Stimulated activated CD4-positive, alpha-beta T cell treated with anti-CD3 and anti-CD28 coated beads, Interleukin-2, amount 100 ng/mL, for 48 hours (primary cell): ENCODE data around the gene FEZF2.

Source experiments
- DNase-seq, 2 donors: peaks; one replicate each; pipeline ENCODE4 v3.0.0-alpha.2; 2020

Gene FEZF2

DNA sequence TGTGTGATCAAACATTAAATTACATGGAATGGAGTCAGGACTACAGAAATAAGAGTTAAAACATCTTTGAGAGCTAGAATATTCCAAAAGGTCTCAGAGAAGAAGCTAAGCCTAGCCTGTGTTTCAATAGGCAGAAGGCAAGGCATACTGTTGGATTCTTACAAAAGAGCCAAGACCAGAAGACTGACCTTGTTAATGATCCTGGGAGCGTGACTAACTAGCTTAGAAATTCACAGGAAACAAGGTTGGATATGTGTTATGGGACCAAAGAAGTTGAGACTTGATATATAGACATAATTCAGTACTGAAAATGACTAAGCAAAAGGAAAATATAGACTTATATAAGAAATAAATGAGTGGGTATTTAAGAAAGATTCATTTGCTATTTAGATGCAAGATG, 50.1 kb downstream of the FEZF2 start:
- no peak for DNase-seq
